ENCODE results near the gene DNAH14.
"Not testable (repeated sequence)": the region's sequence is repeated elsewhere in the genome, so short reads cannot be mapped to it uniquely, and the experiment has no call there.

The DNAH14 gene

GRCh38 chr1:224920930-224921329 lies 8.5 kb upstream of the DNAH14 start:
- Histone ChIP-seq H3K27ac (no peak overlapping the region), H3K9me3 (ENCODE audit: control insufficient read depth, low read length) (no peaks in the 10 kb centered on the region), H3K4me2 (ENCODE audit: low read length) (no peak overlapping the region), H3K27me3 (ENCODE audit: control insufficient read depth, insufficient read depth, low read length) (no peaks in the 10 kb centered on the region), H3K36me3 (ENCODE audit: control insufficient read depth, insufficient read depth, low read length) (no peaks in the 10 kb centered on the region), H3K4me1 (no peaks in the 10 kb centered on the region), H3K79me2 (no peaks in the 10 kb centered on the region), H2AFZ (no peak overlapping the region), H3K4me3 (ENCODE audit: low read depth, low read length) (no peak overlapping the region), H3K9ac (no peak overlapping the region)
- TF ChIP-seq CTCF (IDR thresholded peaks at IDR 0.05) = no peak

GRCh38 chr1:224921354-224921753 lies 8.1 kb upstream of the DNAH14 start:
- Histone ChIP-seq H3K27ac (no peak overlapping the region), H3K79me2 (no peaks in the 10 kb centered on the region), H3K9ac (no peak overlapping the region), H3K4me2 (ENCODE audit: low read length) (no peak overlapping the region), H3K9me3 (ENCODE audit: control insufficient read depth, low read length) (no peaks in the 10 kb centered on the region), H3K36me3 (ENCODE audit: control insufficient read depth, insufficient read depth, low read length) (no peaks in the 10 kb centered on the region), H3K4me3 (ENCODE audit: low read depth, low read length) (no peak overlapping the region), H2AFZ (no peak overlapping the region), H3K27me3 (ENCODE audit: control insufficient read depth, insufficient read depth, low read length) (no peaks in the 10 kb centered on the region), H3K4me1 (no peaks in the 10 kb centered on the region)
- TF ChIP-seq CTCF (IDR thresholded peaks at IDR 0.05) = no peak

GRCh38 chr1:224922404-224923164 lies 6.9 kb upstream of the DNAH14 start:
- Histone ChIP-seq H2AFZ (no peak overlapping the region), H3K4me1 (no peaks in the 10 kb centered on the region), H3K4me3 (ENCODE audit: low read depth, low read length) (no peak overlapping the region), H3K9me3 (ENCODE audit: control insufficient read depth, low read length) (no peaks in the 10 kb centered on the region), H3K79me2 (no peaks in the 10 kb centered on the region), H3K27ac (no peak overlapping the region), H3K36me3 (ENCODE audit: control insufficient read depth, insufficient read depth, low read length) (no peaks in the 10 kb centered on the region), H3K9ac (no peak overlapping the region), H3K27me3 (ENCODE audit: control insufficient read depth, insufficient read depth, low read length) (no peaks in the 10 kb centered on the region), H3K4me2 (ENCODE audit: low read length) (no peak overlapping the region)
- peak; percentile 48 for TF ChIP-seq CTCF (IDR thresholded peaks at IDR 0.05)

GRCh38 chr1:224923726-224924125 lies 5.7 kb upstream of the DNAH14 start:
- no peaks in the 10 kb centered on the region for H3K27me3 ChIP-seq (ENCODE audit: control insufficient read depth, insufficient read depth, low read length)
- H2AFZ ChIP-seq = no peak overlapping the region
- H3K9ac ChIP-seq = no peak overlapping the region
- no peaks in the 10 kb centered on the region for H3K36me3 ChIP-seq (ENCODE audit: control insufficient read depth, insufficient read depth, low read length)
- no peaks in the 10 kb centered on the region for H3K4me1 ChIP-seq
- no peak overlapping the region for H3K4me2 ChIP-seq (ENCODE audit: low read length)
- no peak overlapping the region for H3K4me3 ChIP-seq (ENCODE audit: low read depth, low read length)
- no peak overlapping the region for H3K27ac ChIP-seq
- H3K79me2 ChIP-seq = no peaks in the 10 kb centered on the region
- no peaks in the 10 kb centered on the region for H3K9me3 ChIP-seq (ENCODE audit: control insufficient read depth, low read length)
- TF ChIP-seq CTCF (IDR thresholded peaks at IDR 0.05) = no peak

GRCh38 chr1:224927631-224928030 lies 1.8 kb upstream of the DNAH14 start:
- not testable (repeated sequence) for H3K4me2 ChIP-seq (ENCODE audit: low read length); H3K36me3 ChIP-seq (ENCODE audit: control insufficient read depth, insufficient read depth, low read length); H3K9me3 ChIP-seq (ENCODE audit: control insufficient read depth, low read length); H3K9ac ChIP-seq; H3K27me3 ChIP-seq (ENCODE audit: control insufficient read depth, insufficient read depth, low read length); H3K4me3 ChIP-seq (ENCODE audit: low read depth, low read length); H3K79me2 ChIP-seq; H2AFZ ChIP-seq; H3K4me1 ChIP-seq; H3K27ac ChIP-seq
